GM12878 (cell line): ENCODE data around the gene MYOZ2.

Experiments used
- ATF7 ChIP-seq: fragments of 450-650 bp; IDR thresholded peaks from 2 replicates; pipeline ENCODE4 v1.6.1; 2016; ENCODE audit warnings: low read depth, mild to moderate bottlenecking
- CTCF ChIP-seq, 3 experiments: IDR thresholded peaks in 2 of 3; conservative IDR thresholded peaks in 1 of 3; 2 replicates each; pipeline ENCODE4 v1.5.1; 2011; ENCODE audit warnings: low read depth in 3 of 3, low read length in 3 of 3, mild to moderate bottlenecking in 3 of 3, control low read depth in 2 of 3, moderate library complexity in 2 of 3, inconsistent platforms in 1 of 3, mixed read lengths in 1 of 3; ENCODE audit not compliant: control insufficient read depth in 2 of 3, insufficient read depth in 1 of 3; ENCODE audit errors: extremely low read depth in 1 of 3
- EGR1 ChIP-seq, 2 experiments: IDR thresholded peaks; 1 replicate in 1 of 2; 2 replicates in 1 of 2; pipeline ENCODE4 v1.6.1; 2011 to 2012; ENCODE audit warnings: low read depth in 2 of 2, low read length in 2 of 2, borderline replicate concordance in 1 of 2, mild to moderate bottlenecking in 1 of 2, moderate library complexity in 1 of 2
- EP300 ChIP-seq, 2 experiments: fragments of 150-350 bp in 1 of 2; IDR thresholded peaks; 2 replicates each; pipeline ENCODE4 v1.6.1; 2011 to 2012; ENCODE audit warnings: low read depth in 2 of 2, low read length in 2 of 2, borderline replicate concordance in 1 of 2, improper control_type of control experiment in 1 of 2, inconsistent platforms in 1 of 2; ENCODE audit not compliant: control insufficient read depth in 1 of 2
- EZH2 ChIP-seq: IDR thresholded peaks from 2 replicates; pipeline ENCODE4 v1.6.1; 2012; ENCODE audit warnings: low read depth, mild to moderate bottlenecking, control low read depth, inconsistent platforms, low read length, borderline replicate concordance; ENCODE audit not compliant: control insufficient read depth
- HSF1 ChIP-seq: fragments of 150-350 bp; IDR thresholded peaks from 2 replicates; pipeline ENCODE4 v1.6.1; 2014; ENCODE audit warnings: mild to moderate bottlenecking, low read depth, low read length
- IRF3 ChIP-seq: fragments of 450-650 bp; IDR thresholded peaks from 2 replicates; pipeline ENCODE4 v1.6.1; 2014; ENCODE audit warnings: mild to moderate bottlenecking
- MAX ChIP-seq: IDR thresholded peaks from 2 replicates; pipeline ENCODE4 v1.6.1; 2012; ENCODE audit warnings: low read depth, low read length, improper control_type of control experiment
- NR2C1 ChIP-seq: fragments of 450-650 bp; IDR thresholded peaks from 2 replicates; pipeline ENCODE4 v1.6.1; 2017; ENCODE audit warnings: antibody characterized with exemption, mild to moderate bottlenecking, moderate library complexity
- POLR2A ChIP-seq: IDR thresholded peaks from 2 replicates; pipeline ENCODE4 v1.6.1; 2011; ENCODE audit warnings: low read depth, mild to moderate bottlenecking, low read length
- REST ChIP-seq: IDR thresholded peaks from 2 replicates; pipeline ENCODE4 v1.6.1; 2012; ENCODE audit warnings: mild to moderate bottlenecking, low read depth, low read length
- SMAD1 ChIP-seq: fragments of 450-650 bp; IDR thresholded peaks from 2 replicates; pipeline ENCODE4 v1.6.1; 2018; ENCODE audit warnings: mild to moderate bottlenecking, low read depth; ENCODE audit not compliant: partially characterized antibody
- SP1 ChIP-seq: IDR thresholded peaks from one replicate; pipeline ENCODE4 v1.6.1; 2011; ENCODE audit warnings: low read depth, low read length

- no peak for TF ChIP-seq MAX
- TF ChIP-seq HSF1, result no peak
- TF ChIP-seq NR2C1, result no peak
- no peak for TF ChIP-seq IRF3
- no peak for TF ChIP-seq CTCF (IDR thresholded peaks at IDR 0.05 in 2 of 3, conservative IDR thresholded peaks at IDR 0.05 in 1 of 3; ENCODE audit: control insufficient read depth in 2 of 3, extremely low read depth in 1 of 3, insufficient read depth in 1 of 3, low read depth in 3 of 3, low read length in 3 of 3)
- TF ChIP-seq SP1, result no peak
- TF ChIP-seq EZH2, result no peak
- TF ChIP-seq REST, result no peak
- no peak for TF ChIP-seq EP300 (IDR thresholded peaks at IDR 0.05; ENCODE audit: borderline replicate concordance in 1 of 2, control insufficient read depth in 1 of 2, low read depth in 2 of 2, low read length in 2 of 2)
- TF ChIP-seq ATF7, result no peak
- no peak for TF ChIP-seq POLR2A
- no peak for TF ChIP-seq SMAD1
- no peak for TF ChIP-seq EGR1 (IDR thresholded peaks at IDR 0.05; ENCODE audit: borderline replicate concordance in 1 of 2, low read depth in 2 of 2, low read length in 2 of 2)
Measured at GRCh38 chr4:119099227-119099810, 36.3 kb upstream of the MYOZ2 start.
